OCI-LY1 (cell line): ENCODE results near the gene L3MBTL4.

Experiments
- EZH2 ChIP-seq: fragments of 200-600 bp; sonication (generic), shearing (Covaris generic); IDR thresholded peaks from 2 replicates; pipeline ENCODE4 v1.8.0; 2017; ENCODE audit warnings: borderline replicate concordance, mixed run types, mild to moderate bottlenecking, antibody characterized with exemption, low read length, moderate library complexity, mixed read lengths
- TF ChIP-seq, protein P1 (sequence below): fragments of 200-600 bp; sonication (generic), shearing (Covaris generic); IDR thresholded peaks from 2 replicates; pipeline ENCODE4 v1.5.1; 2017; ENCODE audit warnings: mild to moderate bottlenecking, antibody characterized with exemption, low read length, moderate library complexity, mixed read lengths

DNA sequence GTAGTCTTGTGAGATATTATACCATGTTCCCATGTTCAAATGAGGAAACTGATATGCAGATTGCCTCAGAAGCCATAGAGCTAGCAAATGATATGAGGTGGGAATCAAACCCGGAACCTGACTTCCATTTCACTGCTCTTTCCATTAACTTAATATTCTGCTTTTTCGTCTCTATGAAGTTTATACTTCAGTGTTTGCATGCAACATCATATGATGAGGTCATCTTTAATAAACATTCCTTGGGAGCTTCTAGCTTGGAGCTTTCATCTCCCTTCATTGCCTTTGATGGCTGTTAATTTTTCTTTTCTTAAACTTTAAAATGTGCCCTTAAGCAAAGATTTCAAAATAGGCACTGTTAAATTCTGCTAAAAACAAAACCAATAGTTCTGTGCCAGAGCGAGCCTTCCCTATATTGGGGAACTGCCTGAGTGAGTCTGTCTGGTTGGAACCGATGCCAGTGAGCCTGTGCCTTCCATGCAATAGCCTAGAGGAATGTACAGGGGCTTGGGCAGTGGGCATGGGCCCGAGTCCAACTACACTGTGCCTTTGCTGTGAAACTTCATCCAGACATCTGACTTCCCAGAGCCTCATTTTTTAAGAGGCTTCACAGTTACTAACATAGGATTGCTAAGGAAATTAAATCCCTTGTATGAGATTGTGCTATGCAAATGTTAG is 428.3 kb downstream of the L3MBTL4 start:
- TF ChIP-seq, protein P1, sequence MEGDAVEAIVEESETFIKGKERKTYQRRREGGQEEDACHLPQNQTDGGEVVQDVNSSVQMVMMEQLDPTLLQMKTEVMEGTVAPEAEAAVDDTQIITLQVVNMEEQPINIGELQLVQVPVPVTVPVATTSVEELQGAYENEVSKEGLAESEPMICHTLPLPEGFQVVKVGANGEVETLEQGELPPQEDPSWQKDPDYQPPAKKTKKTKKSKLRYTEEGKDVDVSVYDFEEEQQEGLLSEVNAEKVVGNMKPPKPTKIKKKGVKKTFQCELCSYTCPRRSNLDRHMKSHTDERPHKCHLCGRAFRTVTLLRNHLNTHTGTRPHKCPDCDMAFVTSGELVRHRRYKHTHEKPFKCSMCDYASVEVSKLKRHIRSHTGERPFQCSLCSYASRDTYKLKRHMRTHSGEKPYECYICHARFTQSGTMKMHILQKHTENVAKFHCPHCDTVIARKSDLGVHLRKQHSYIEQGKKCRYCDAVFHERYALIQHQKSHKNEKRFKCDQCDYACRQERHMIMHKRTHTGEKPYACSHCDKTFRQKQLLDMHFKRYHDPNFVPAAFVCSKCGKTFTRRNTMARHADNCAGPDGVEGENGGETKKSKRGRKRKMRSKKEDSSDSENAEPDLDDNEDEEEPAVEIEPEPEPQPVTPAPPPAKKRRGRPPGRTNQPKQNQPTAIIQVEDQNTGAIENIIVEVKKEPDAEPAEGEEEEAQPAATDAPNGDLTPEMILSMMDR: no peak
- no peak for TF ChIP-seq EZH2
